ENCODE data around the gene MAP3K12.

DNA sequence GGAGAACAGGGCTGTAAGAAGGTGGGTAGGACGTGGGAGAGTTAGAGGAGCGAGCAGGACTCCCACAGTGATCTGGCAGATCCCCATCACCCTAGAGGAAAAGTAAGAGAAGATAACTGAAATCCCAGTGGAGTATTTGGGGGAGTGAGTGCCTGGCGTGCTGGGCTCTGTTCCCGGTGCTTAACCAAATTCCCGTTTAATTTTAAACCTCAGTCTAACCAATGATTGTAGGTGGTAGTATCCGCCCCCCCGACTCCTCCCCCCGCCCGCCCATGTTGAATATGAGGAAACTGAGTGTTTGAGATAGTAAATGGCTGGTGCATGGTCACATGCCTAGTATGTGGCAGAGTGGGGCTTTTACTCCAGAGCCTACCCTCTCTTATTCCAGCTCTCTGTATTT lies 3.1 kb upstream of the MAP3K12 start:
- TF ChIP-seq SMC3 (IDR thresholded peaks at IDR 0.05; ENCODE audit: borderline replicate concordance, low read length) (no peak), BRCA1 (IDR thresholded peaks at IDR 0.05; ENCODE audit: low read depth, low read length) (no peak), JUND (IDR thresholded peaks at IDR 0.05; ENCODE audit: low read depth, low read length) (no peak), TAF1 (IDR thresholded peaks at IDR 0.05; ENCODE audit: borderline replicate concordance, low read depth, low read length) (no peak), POLR2A (IDR thresholded peaks at IDR 0.05; ENCODE audit: low read depth, low read length) (no peak), RAD21 (IDR thresholded peaks at IDR 0.05; ENCODE audit: insufficient read depth, low read depth, low read length) (no peak), TBL1XR1 (IDR thresholded peaks at IDR 0.05; ENCODE audit: low read depth, low read length) (no peak), SMAD5 (IDR thresholded peaks at IDR 0.05; ENCODE audit: low read depth) (no peak), SMAD1 (IDR thresholded peaks at IDR 0.05; ENCODE audit: low read depth, partially characterized antibody) (no peak)
- TF ChIP-seq, protein P1, sequence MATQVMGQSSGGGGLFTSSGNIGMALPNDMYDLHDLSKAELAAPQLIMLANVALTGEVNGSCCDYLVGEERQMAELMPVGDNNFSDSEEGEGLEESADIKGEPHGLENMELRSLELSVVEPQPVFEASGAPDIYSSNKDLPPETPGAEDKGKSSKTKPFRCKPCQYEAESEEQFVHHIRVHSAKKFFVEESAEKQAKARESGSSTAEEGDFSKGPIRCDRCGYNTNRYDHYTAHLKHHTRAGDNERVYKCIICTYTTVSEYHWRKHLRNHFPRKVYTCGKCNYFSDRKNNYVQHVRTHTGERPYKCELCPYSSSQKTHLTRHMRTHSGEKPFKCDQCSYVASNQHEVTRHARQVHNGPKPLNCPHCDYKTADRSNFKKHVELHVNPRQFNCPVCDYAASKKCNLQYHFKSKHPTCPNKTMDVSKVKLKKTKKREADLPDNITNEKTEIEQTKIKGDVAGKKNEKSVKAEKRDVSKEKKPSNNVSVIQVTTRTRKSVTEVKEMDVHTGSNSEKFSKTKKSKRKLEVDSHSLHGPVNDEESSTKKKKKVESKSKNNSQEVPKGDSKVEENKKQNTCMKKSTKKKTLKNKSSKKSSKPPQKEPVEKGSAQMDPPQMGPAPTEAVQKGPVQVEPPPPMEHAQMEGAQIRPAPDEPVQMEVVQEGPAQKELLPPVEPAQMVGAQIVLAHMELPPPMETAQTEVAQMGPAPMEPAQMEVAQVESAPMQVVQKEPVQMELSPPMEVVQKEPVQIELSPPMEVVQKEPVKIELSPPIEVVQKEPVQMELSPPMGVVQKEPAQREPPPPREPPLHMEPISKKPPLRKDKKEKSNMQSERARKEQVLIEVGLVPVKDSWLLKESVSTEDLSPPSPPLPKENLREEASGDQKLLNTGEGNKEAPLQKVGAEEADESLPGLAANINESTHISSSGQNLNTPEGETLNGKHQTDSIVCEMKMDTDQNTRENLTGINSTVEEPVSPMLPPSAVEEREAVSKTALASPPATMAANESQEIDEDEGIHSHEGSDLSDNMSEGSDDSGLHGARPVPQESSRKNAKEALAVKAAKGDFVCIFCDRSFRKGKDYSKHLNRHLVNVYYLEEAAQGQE (IDR thresholded peaks at IDR 0.05; ENCODE audit: low read depth, low read length) = no peak
- TF ChIP-seq, protein P2, sequence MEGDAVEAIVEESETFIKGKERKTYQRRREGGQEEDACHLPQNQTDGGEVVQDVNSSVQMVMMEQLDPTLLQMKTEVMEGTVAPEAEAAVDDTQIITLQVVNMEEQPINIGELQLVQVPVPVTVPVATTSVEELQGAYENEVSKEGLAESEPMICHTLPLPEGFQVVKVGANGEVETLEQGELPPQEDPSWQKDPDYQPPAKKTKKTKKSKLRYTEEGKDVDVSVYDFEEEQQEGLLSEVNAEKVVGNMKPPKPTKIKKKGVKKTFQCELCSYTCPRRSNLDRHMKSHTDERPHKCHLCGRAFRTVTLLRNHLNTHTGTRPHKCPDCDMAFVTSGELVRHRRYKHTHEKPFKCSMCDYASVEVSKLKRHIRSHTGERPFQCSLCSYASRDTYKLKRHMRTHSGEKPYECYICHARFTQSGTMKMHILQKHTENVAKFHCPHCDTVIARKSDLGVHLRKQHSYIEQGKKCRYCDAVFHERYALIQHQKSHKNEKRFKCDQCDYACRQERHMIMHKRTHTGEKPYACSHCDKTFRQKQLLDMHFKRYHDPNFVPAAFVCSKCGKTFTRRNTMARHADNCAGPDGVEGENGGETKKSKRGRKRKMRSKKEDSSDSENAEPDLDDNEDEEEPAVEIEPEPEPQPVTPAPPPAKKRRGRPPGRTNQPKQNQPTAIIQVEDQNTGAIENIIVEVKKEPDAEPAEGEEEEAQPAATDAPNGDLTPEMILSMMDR (IDR thresholded peaks at IDR 0.05 in 2 of 3, conservative IDR thresholded peaks at IDR 0.05 in 1 of 3; ENCODE audit: control insufficient read depth in 2 of 3, extremely low read depth in 1 of 3, insufficient read depth in 1 of 3, low read depth in 3 of 3, low read length in 3 of 3) = no peak
- TF ChIP-seq, protein P3, sequence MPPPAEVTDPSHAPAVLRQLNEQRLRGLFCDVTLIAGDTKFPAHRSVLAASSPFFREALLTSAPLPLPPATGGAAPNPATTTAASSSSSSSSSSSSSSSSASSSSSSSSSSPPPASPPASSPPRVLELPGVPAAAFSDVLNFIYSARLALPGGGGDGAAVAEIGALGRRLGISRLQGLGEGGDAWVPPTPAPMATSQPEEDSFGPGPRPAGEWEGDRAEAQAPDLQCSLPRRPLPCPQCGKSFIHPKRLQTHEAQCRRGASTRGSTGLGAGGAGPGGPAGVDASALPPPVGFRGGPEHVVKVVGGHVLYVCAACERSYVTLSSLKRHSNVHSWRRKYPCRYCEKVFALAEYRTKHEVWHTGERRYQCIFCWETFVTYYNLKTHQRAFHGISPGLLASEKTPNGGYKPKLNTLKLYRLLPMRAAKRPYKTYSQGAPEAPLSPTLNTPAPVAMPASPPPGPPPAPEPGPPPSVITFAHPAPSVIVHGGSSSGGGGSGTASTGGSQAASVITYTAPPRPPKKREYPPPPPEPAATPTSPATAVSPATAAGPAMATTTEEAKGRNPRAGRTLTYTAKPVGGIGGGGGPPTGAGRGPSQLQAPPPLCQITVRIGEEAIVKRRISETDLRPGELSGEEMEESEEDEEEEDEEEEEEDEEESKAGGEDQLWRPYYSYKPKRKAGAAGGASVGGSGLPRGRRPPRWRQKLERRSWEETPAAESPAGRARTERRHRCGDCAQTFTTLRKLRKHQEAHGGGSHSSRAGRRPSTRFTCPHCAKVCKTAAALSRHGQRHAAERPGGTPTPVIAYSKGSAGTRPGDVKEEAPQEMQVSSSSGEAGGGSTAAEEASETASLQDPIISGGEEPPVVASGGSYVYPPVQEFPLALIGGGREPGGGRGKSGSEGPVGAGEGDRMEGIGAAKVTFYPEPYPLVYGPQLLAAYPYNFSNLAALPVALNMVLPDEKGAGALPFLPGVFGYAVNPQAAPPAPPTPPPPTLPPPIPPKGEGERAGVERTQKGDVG (CRISPR knock-in tag; IDR thresholded peaks at IDR 0.05) = no peak
- TF ChIP-seq, protein P4, sequence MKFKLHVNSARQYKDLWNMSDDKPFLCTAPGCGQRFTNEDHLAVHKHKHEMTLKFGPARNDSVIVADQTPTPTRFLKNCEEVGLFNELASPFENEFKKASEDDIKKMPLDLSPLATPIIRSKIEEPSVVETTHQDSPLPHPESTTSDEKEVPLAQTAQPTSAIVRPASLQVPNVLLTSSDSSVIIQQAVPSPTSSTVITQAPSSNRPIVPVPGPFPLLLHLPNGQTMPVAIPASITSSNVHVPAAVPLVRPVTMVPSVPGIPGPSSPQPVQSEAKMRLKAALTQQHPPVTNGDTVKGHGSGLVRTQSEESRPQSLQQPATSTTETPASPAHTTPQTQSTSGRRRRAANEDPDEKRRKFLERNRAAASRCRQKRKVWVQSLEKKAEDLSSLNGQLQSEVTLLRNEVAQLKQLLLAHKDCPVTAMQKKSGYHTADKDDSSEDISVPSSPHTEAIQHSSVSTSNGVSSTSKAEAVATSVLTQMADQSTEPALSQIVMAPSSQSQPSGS (IDR thresholded peaks at IDR 0.05; ENCODE audit: low read length) = no peak
